Measurements from ENCODE around the gene CHGA.

The CHGA gene

GRCh38 chr14:92942576-92942975 lies 19.6 kb downstream of the CHGA start:
- FAIRE-seq (no peak), DNase-seq (ENCODE audit: insufficient read length, low spot score) (no peak)

GRCh38 chr14:92942976-92943710 lies 20.2 kb downstream of the CHGA start:
- FAIRE-seq (no peak), DNase-seq (ENCODE audit: insufficient read length, low spot score) (no peak)

- DNase-seq (ENCODE audit: insufficient read length, low spot score) = no peak
- no peak for FAIRE-seq
Observed at GRCh38 chr14:92943855-92944570, 21.1 kb downstream of the CHGA start.

GRCh38 chr14:92944976-92945375 lies 22.0 kb downstream of the CHGA start:
- DNase-seq (ENCODE audit: insufficient read length, low spot score) (no peak), FAIRE-seq (no peak)

- FAIRE-seq (no peak), DNase-seq (ENCODE audit: insufficient read length, low spot score) (no peak)
Observed at GRCh38 chr14:92945544-92945943, 22.6 kb downstream of the CHGA start.

- DNase-seq (ENCODE audit: insufficient read length, low spot score) = no peak
- no peak for FAIRE-seq
Observed at GRCh38 chr14:92945959-92946846, 23.3 kb downstream of the CHGA start.

- FAIRE-seq = no peak
- DNase-seq (ENCODE audit: insufficient read length, low spot score) = no peak
Observed at GRCh38 chr14:92946847-92947545, 24.0 kb downstream of the CHGA start.

- DNase-seq (ENCODE audit: insufficient read length, low spot score) (no peak), FAIRE-seq (no peak)
Observed at GRCh38 chr14:92948647-92949046, 25.7 kb downstream of the CHGA start.

- no peak for FAIRE-seq
- DNase-seq (ENCODE audit: insufficient read length, low spot score) = no peak
Observed at GRCh38 chr14:92949496-92950192, 26.7 kb downstream of the CHGA start.

- DNase-seq (ENCODE audit: insufficient read length, low spot score) = no peak
- FAIRE-seq = no peak
Observed at GRCh38 chr14:92950193-92950540, 27.2 kb downstream of the CHGA start.

GRCh38 chr14:92950773-92951172 lies 27.8 kb downstream of the CHGA start:
- no peak for DNase-seq (ENCODE audit: insufficient read length, low spot score)

GRCh38 chr14:92951261-92951660 lies 28.3 kb downstream of the CHGA start:
- DNase-seq (ENCODE audit: insufficient read length, low spot score) (no peak), FAIRE-seq (no peak)

More at GRCh38 chr14:92950773-92951172, 27.8 kb downstream of the CHGA start:
- FAIRE-seq = no peak

- peak; percentile 98 for DNase-seq (ENCODE audit: insufficient read length, low spot score)
- FAIRE-seq = peak; percentile 63
Observed at GRCh38 chr14:92951912-92952471, 29.0 kb downstream of the CHGA start.

GRCh38 chr14:92952481-92953298 lies 29.7 kb downstream of the CHGA start:
- FAIRE-seq (no peak), DNase-seq (ENCODE audit: insufficient read length, low spot score) (no peak)

GRCh38 chr14:92953526-92953925 lies 30.6 kb downstream of the CHGA start:
- FAIRE-seq (no peak), DNase-seq (ENCODE audit: insufficient read length, low spot score) (no peak)

GRCh38 chr14:92954933-92955332 lies 32.0 kb downstream of the CHGA start:
- DNase-seq (ENCODE audit: insufficient read length, low spot score) = no peak
- no peak for FAIRE-seq

- DNase-seq (ENCODE audit: insufficient read length, low spot score) (no peak), FAIRE-seq (no peak)
Observed at GRCh38 chr14:92955381-92955780, 32.4 kb downstream of the CHGA start.

GRCh38 chr14:92956961-92957360 lies 34.0 kb downstream of the CHGA start:
- no peak for FAIRE-seq
- no peak for DNase-seq (ENCODE audit: insufficient read length, low spot score)

All from GM19239 (cell line).